Measurements from ENCODE around the gene PEAR1. TPM values are rescaled to one million over a fixed set of nuclear protein-coding genes. Genes with fewer than 3 reads are reported as not detected.

The PEAR1 gene
- polyA plus RNA-seq, 1 of the 3 experiments (the other 2 are of a cell fraction), result 1.2 TPM

DNA sequence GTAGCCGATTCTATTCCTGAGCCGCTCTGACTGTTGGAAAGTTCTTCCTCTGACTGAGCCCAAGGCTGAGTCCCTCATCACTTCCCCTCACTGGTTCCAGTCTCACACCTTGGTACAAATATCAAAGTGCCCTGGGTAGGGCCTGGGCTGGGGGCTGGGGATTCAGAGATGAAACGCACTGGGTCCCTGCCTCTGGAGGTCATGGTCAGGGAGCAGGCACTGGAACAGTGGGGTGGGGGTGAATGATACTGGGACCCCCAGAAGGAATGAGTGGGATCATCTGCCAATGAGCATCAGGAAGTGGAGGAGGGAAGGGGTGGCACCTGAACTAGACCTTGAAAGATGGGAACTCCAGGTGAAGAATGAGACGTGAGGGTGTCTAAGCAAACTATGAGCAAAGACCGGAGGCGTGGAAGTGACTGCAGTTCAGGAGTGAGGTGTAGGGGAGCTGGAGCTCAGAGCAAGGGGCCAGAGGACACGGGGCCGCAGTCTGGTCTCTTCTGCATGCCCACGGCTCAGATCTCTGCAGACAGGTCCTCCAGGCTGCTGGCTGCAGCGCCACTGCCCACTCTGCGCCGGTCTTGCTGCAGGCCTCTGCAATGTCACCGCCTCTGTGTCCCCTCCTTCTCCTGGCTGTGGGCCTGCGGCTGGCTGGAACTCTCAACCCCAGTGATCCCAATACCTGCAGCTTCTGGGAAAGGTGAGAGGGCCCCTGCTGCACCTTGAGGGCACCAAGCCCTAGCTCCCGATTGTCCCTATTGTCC, 10.0 kb downstream of the PEAR1 start (continued):
- no peak for TF ChIP-seq REST (IDR thresholded peaks at IDR 0.05; ENCODE audit: low read depth, low read length)
- TF ChIP-seq GATA2 (CRISPR knock-in tag; IDR thresholded peaks at IDR 0.05), result no peak
- no peak for TF ChIP-seq POLR2AphosphoS5 (IDR thresholded peaks at IDR 0.05; ENCODE audit: low read depth, low read length)
- TF ChIP-seq GABPA (IDR thresholded peaks at IDR 0.05; ENCODE audit: low read depth), result no peak
- no peak for TF ChIP-seq JUND (IDR thresholded peaks at IDR 0.05)
- TF ChIP-seq NFIC (IDR thresholded peaks at IDR 0.05; ENCODE audit: borderline replicate concordance), result no peak
- TF ChIP-seq MXI1 (IDR thresholded peaks at IDR 0.05; ENCODE audit: low read depth, low read length), result no peak
- TF ChIP-seq RAD21 (IDR thresholded peaks at IDR 0.05; ENCODE audit: low read length), result no peak
- TF ChIP-seq MEF2A (IDR thresholded peaks at IDR 0.05; ENCODE audit: borderline replicate concordance, low read depth), result no peak

- Histone ChIP-seq H3K27ac (ENCODE audit: low read depth in 2 of 2, low read length in 1 of 2) (no peak overlapping the region), H3K9me3 (no peaks in the 10 kb centered on the region), H3K79me2 (ENCODE audit: insufficient read depth) (no peaks in the 10 kb centered on the region), H3F3A (replicated peaks; ENCODE audit: insufficient read depth) (no peaks in the 10 kb centered on the region), H3K4me1 (ENCODE audit: control insufficient read depth in 1 of 2, insufficient read depth in 2 of 2, low read depth in 1 of 2, low read length in 1 of 2) (peaks cover 0 to 19% of the 10 kb centered on the region in 2 experiments; a peak in 1 of 4 replicates), H4K20me1 (ENCODE audit: insufficient read depth) (no peaks in the 10 kb centered on the region), H3K9ac (no peak overlapping the region), H3K4me2 (no peak overlapping the region), H3K36me3 (replicated peaks in 1 of 2; ENCODE audit: control insufficient read depth in 1 of 2, insufficient read depth in 2 of 2, low read length in 1 of 2) (no peaks in the 10 kb centered on the region), H3K4me3 (ENCODE audit: low read depth in 2 of 2, low read length in 1 of 2) (no peak overlapping the region), H3K9me2 (no peaks in the 10 kb centered on the region), H3K27me3 (ENCODE audit: insufficient read depth) (no peaks in the 10 kb centered on the region), H2AFZ (ENCODE audit: low read depth) (no peak overlapping the region)
- 92% methylated on average over 10 of the region's 19 CpGs for WGBS (ENCODE audit: low lambda C conversion rate)
- no peak for DNase-seq
- CTCF ChIA-PET, result interaction anchor here (3.1 kb wide), 1 partner anchor 23 kb away, joined by 21 read pairs; no protein-coding TSS in a partner anchor
- POLR2A ChIA-PET, result no interaction called here
- TF ChIP-seq TCF12 (IDR thresholded peaks at IDR 0.05) (no peak), GATA2 (CRISPR knock-in tag; IDR thresholded peaks at IDR 0.05) (no peak), ELF1 (IDR thresholded peaks at IDR 0.05) (no peak), JUND (IDR thresholded peaks at IDR 0.05) (no peak), YY1 (IDR thresholded peaks at IDR 0.05; ENCODE audit: low read depth) (no peak), POLR2AphosphoS5 (IDR thresholded peaks at IDR 0.05; ENCODE audit: low read depth, low read length) (no peak), GABPA (IDR thresholded peaks at IDR 0.05; ENCODE audit: low read depth) (no peak), MXI1 (IDR thresholded peaks at IDR 0.05; ENCODE audit: low read depth, low read length) (no peak), CHD2 (IDR thresholded peaks at IDR 0.05; ENCODE audit: low read length, partially characterized antibody) (no peak), NRF1 (IDR thresholded peaks at IDR 0.05; ENCODE audit: low read depth, low read length) (no peak), USF1 (IDR thresholded peaks at IDR 0.05; ENCODE audit: borderline replicate concordance, low read depth) (no peak), REST (IDR thresholded peaks at IDR 0.05; ENCODE audit: low read depth, low read length) (no peak), FOSL2 (IDR thresholded peaks at IDR 0.05; ENCODE audit: borderline replicate concordance, low read depth) (no peak), TEAD4 (IDR thresholded peaks at IDR 0.05; ENCODE audit: borderline replicate concordance, insufficient read depth) (no peak)
- TF ChIP-seq, protein P1, sequence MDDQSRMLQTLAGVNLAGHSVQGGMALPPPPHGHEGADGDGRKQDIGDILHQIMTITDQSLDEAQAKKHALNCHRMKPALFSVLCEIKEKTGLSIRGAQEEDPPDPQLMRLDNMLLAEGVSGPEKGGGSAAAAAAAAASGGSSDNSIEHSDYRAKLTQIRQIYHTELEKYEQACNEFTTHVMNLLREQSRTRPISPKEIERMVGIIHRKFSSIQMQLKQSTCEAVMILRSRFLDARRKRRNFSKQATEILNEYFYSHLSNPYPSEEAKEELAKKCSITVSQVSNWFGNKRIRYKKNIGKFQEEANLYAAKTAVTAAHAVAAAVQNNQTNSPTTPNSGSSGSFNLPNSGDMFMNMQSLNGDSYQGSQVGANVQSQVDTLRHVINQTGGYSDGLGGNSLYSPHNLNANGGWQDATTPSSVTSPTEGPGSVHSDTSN (IDR thresholded peaks at IDR 0.05), result no peak
Measured at GRCh38 chr1:156904187-156904959, 10.9 kb downstream of the PEAR1 start.
